Uterus (tissue), 2 donors: Measurements from ENCODE around the gene RTF1.

ENCODE experiments used
- POLR2A ChIP-seq, 2 donors: fragments of 450-650 bp; IDR thresholded peaks; one replicate each; pipeline ENCODE4 v1.6.1; 2016; ENCODE audit warnings: antibody characterized with exemption in 2 of 2, mild to moderate bottlenecking in 1 of 2, moderate library complexity in 1 of 2
- TF ChIP-seq, protein P1 (sequence below), 4 experiments: fragments of 200-600 bp in 2 of 4; fragments of 450-650 bp in 2 of 4; sonication (generic) in 2 of 4; IDR thresholded peaks; one replicate each; pipeline ENCODE4 v1.5.1; 2016 to 2019; ENCODE audit warnings: antibody characterized with exemption in 4 of 4, mild to moderate bottlenecking in 2 of 4, moderate library complexity in 1 of 4

GRCh38 chr15:41407341-41407740 is 9.6 kb upstream of the RTF1 start:
- TF ChIP-seq, protein P1, sequence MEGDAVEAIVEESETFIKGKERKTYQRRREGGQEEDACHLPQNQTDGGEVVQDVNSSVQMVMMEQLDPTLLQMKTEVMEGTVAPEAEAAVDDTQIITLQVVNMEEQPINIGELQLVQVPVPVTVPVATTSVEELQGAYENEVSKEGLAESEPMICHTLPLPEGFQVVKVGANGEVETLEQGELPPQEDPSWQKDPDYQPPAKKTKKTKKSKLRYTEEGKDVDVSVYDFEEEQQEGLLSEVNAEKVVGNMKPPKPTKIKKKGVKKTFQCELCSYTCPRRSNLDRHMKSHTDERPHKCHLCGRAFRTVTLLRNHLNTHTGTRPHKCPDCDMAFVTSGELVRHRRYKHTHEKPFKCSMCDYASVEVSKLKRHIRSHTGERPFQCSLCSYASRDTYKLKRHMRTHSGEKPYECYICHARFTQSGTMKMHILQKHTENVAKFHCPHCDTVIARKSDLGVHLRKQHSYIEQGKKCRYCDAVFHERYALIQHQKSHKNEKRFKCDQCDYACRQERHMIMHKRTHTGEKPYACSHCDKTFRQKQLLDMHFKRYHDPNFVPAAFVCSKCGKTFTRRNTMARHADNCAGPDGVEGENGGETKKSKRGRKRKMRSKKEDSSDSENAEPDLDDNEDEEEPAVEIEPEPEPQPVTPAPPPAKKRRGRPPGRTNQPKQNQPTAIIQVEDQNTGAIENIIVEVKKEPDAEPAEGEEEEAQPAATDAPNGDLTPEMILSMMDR (IDR thresholded peaks at IDR 0.05): no peak
- no peak for TF ChIP-seq POLR2A (IDR thresholded peaks at IDR 0.05)
